Ishikawa (cell line): Measurements from ENCODE around the gene GRIK1.

Experiments
- CEBPB ChIP-seq: IDR thresholded peaks from 2 replicates; pipeline ENCODE4 v1.6.1; 2012
- CREB1 ChIP-seq: IDR thresholded peaks from 2 replicates; pipeline ENCODE4 v1.6.1; 2012; ENCODE audit warnings: low read depth
- EGR1 ChIP-seq: IDR thresholded peaks from 2 replicates; pipeline ENCODE4 v1.6.1; 2012
- EP300 ChIP-seq: IDR thresholded peaks from 2 replicates; pipeline ENCODE4 v1.6.1; 2012; ENCODE audit warnings: borderline replicate concordance
- FOXM1 ChIP-seq: IDR thresholded peaks from 2 replicates; pipeline ENCODE4 v1.6.1; 2012; ENCODE audit warnings: low read depth, borderline replicate concordance
- NFIC ChIP-seq: IDR thresholded peaks from 2 replicates; pipeline ENCODE4 v1.6.1; 2012
- RAD21 ChIP-seq: IDR thresholded peaks from 2 replicates; pipeline ENCODE4 v1.6.1; 2012; ENCODE audit warnings: low read depth
- TAF1 ChIP-seq: IDR thresholded peaks from 2 replicates; pipeline ENCODE4 v1.6.1; 2012; ENCODE audit warnings: low read depth, mild to moderate bottlenecking
- TCF12 ChIP-seq: IDR thresholded peaks from 2 replicates; pipeline ENCODE4 v1.6.1; 2012; ENCODE audit warnings: low read depth
- TEAD4 ChIP-seq: IDR thresholded peaks from 2 replicates; pipeline ENCODE4 v1.6.1; 2012
- YY1 ChIP-seq: IDR thresholded peaks from 2 replicates; pipeline ENCODE4 v1.6.1; 2012; ENCODE audit warnings: low read depth
- ZBTB7A ChIP-seq: IDR thresholded peaks from 2 replicates; pipeline ENCODE4 v1.6.1; 2012; ENCODE audit warnings: low read depth
- TF ChIP-seq, protein P1 (sequence below): IDR thresholded peaks from 2 replicates; pipeline ENCODE4 v1.6.1; 2012; ENCODE audit warnings: low read depth, mild to moderate bottlenecking
- TF ChIP-seq, protein P2 (sequence below): IDR thresholded peaks from 2 replicates; pipeline ENCODE4 v1.6.1; 2012
- TF ChIP-seq, protein P3 (sequence below): IDR thresholded peaks from 2 replicates; pipeline ENCODE4 v1.6.1; 2012

Gene GRIK1

DNA sequence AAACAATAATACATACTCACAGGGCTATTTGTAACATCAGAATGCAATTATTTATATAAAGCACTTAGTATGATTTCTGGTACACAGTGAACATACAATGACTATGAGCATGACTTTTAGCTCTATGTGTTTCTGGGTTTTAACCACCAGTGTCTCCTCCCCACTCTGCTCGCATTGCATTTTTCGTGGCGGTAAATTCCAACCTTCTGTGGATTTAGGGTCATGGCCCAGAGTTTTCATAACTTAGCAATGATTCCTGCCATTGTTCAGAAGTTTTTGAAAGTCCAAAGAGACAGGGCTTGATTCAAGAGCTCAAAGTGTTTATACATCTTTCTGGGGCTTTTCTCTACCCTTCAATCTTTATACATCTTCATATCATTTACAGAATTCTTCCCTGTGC is 449.8 kb downstream of the GRIK1 start:
- no peak for TF ChIP-seq RAD21
- TF ChIP-seq NFIC, result no peak
- no peak for TF ChIP-seq TEAD4
- TF ChIP-seq, protein P1, sequence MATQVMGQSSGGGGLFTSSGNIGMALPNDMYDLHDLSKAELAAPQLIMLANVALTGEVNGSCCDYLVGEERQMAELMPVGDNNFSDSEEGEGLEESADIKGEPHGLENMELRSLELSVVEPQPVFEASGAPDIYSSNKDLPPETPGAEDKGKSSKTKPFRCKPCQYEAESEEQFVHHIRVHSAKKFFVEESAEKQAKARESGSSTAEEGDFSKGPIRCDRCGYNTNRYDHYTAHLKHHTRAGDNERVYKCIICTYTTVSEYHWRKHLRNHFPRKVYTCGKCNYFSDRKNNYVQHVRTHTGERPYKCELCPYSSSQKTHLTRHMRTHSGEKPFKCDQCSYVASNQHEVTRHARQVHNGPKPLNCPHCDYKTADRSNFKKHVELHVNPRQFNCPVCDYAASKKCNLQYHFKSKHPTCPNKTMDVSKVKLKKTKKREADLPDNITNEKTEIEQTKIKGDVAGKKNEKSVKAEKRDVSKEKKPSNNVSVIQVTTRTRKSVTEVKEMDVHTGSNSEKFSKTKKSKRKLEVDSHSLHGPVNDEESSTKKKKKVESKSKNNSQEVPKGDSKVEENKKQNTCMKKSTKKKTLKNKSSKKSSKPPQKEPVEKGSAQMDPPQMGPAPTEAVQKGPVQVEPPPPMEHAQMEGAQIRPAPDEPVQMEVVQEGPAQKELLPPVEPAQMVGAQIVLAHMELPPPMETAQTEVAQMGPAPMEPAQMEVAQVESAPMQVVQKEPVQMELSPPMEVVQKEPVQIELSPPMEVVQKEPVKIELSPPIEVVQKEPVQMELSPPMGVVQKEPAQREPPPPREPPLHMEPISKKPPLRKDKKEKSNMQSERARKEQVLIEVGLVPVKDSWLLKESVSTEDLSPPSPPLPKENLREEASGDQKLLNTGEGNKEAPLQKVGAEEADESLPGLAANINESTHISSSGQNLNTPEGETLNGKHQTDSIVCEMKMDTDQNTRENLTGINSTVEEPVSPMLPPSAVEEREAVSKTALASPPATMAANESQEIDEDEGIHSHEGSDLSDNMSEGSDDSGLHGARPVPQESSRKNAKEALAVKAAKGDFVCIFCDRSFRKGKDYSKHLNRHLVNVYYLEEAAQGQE, result no peak
- TF ChIP-seq EGR1, result no peak
- TF ChIP-seq TAF1, result no peak
- TF ChIP-seq CEBPB, result no peak
- TF ChIP-seq EP300, result no peak
- no peak for TF ChIP-seq ZBTB7A
- TF ChIP-seq, protein P2, sequence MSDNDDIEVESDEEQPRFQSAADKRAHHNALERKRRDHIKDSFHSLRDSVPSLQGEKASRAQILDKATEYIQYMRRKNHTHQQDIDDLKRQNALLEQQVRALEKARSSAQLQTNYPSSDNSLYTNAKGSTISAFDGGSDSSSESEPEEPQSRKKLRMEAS, result no peak

DNA sequence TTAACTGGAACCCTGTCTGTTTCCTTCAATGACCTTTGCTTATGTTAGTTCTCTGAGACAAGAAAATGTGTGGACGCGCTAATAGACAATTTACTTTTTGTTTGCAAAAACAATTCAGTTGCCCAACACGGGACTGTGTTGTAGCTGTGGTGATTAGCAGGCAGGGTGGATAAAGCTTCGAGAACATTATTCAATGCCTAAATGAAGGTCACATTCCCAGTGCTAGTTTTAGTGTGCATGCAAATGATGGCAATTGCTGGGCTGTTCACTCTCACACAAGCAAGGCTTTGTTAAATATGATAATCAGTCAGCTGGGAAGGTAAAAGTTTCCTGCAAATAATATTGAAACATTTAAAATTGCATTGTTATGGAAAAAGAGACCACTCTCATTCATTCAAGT is 452.6 kb downstream of the GRIK1 start:
- TF ChIP-seq, protein P1, result no peak
- TF ChIP-seq FOXM1, result no peak
- TF ChIP-seq, protein P3, sequence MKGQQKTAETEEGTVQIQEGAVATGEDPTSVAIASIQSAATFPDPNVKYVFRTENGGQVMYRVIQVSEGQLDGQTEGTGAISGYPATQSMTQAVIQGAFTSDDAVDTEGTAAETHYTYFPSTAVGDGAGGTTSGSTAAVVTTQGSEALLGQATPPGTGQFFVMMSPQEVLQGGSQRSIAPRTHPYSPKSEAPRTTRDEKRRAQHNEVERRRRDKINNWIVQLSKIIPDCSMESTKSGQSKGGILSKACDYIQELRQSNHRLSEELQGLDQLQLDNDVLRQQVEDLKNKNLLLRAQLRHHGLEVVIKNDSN, result no peak
- no peak for TF ChIP-seq YY1
- no peak for TF ChIP-seq EP300
- TF ChIP-seq TCF12, result no peak
- TF ChIP-seq ZBTB7A, result no peak
- TF ChIP-seq EGR1, result no peak
- TF ChIP-seq, protein P2, result no peak
- no peak for TF ChIP-seq NFIC
- no peak for TF ChIP-seq TEAD4
- no peak for TF ChIP-seq CEBPB
- TF ChIP-seq CREB1, result no peak
- TF ChIP-seq TAF1, result no peak
- no peak for TF ChIP-seq RAD21
